Stimulated activated naive CD8-positive, alpha-beta T cell treated with anti-CD3 and anti-CD28 coated beads, Interleukin-15, Interleukin-2, amounts not matched to agents 100 ng/mL and 50 ng/mL, for 24 hours (primary cell): ENCODE measurements around the gene TEX12.
A peak's percentile ranks its signal among the peaks of the same experiment; 100 is the strongest.
"Not testable (repeated sequence)": the region's sequence is repeated elsewhere in the genome, so short reads cannot be mapped to it uniquely, and the experiment has no call there.

ENCODE experiments used
- H3K27ac Mint-ChIP-seq: one replicate; pipeline ENCODE4 v1.8.0; 2021; ENCODE audit warnings: mild to moderate bottlenecking, mixed read lengths
- H3K27me3 Mint-ChIP-seq: one replicate; pipeline ENCODE4 v1.8.0; 2021; ENCODE audit warnings: mixed read lengths
- H3K36me3 Mint-ChIP-seq: one replicate; pipeline ENCODE4 v1.8.0; 2021; ENCODE audit warnings: low read depth, mixed read lengths
- H3K4me1 Mint-ChIP-seq: one replicate; pipeline ENCODE4 v1.8.0; 2021; ENCODE audit warnings: low read depth, mixed read lengths
- H3K4me3 Mint-ChIP-seq: one replicate; pipeline ENCODE4 v1.8.0; 2021; ENCODE audit warnings: mild to moderate bottlenecking, mixed read lengths
- H3K9me3 Mint-ChIP-seq: one replicate; pipeline ENCODE4 v1.8.0; 2021; ENCODE audit warnings: mixed read lengths

The TEX12 gene

GRCh38 chr11:112178428-112178827 lies 11.3 kb downstream of the TEX12 start:
- no peaks in the 10 kb centered on the region for H3K9me3 Mint-ChIP-seq
- no peak overlapping the region for H3K4me3 Mint-ChIP-seq
- H3K27me3 Mint-ChIP-seq = peaks cover 47% of the 10 kb centered on the region
- peaks cover 24% of the 10 kb centered on the region for H3K4me1 Mint-ChIP-seq
- H3K27ac Mint-ChIP-seq = no peak overlapping the region
- no peaks in the 10 kb centered on the region for H3K36me3 Mint-ChIP-seq

- Mint-ChIP-seq H3K27me3 (peaks cover 51% of the 10 kb centered on the region), H3K9me3 (no peaks in the 10 kb centered on the region), H3K4me3 (no peak overlapping the region), H3K36me3 (no peaks in the 10 kb centered on the region), H3K27ac (no peak overlapping the region), H3K4me1 (peaks cover 24% of the 10 kb centered on the region)
Measured at GRCh38 chr11:112178936-112179335, 11.8 kb downstream of the TEX12 start.

GRCh38 chr11:112179601-112180000 lies 12.4 kb downstream of the TEX12 start:
- Mint-ChIP-seq H3K27me3 (peaks cover 49% of the 10 kb centered on the region), H3K4me1 (peaks cover 23% of the 10 kb centered on the region), H3K4me3 (no peak overlapping the region), H3K27ac (no peak overlapping the region), H3K36me3 (no peaks in the 10 kb centered on the region), H3K9me3 (no peaks in the 10 kb centered on the region)

GRCh38 chr11:112182867-112183266 lies 15.7 kb downstream of the TEX12 start:
- Mint-ChIP-seq H3K36me3 (no peaks in the 10 kb centered on the region), H3K4me1 (peaks cover 12% of the 10 kb centered on the region), H3K4me3 (no peak overlapping the region), H3K27me3 (peaks cover 30% of the 10 kb centered on the region), H3K9me3 (no peaks in the 10 kb centered on the region), H3K27ac (no peak overlapping the region)

GRCh38 chr11:112185883-112186282 lies 18.7 kb downstream of the TEX12 start:
- peaks cover 22% of the 10 kb centered on the region for H3K27me3 Mint-ChIP-seq
- H3K27ac Mint-ChIP-seq = no peak overlapping the region
- H3K36me3 Mint-ChIP-seq = no peaks in the 10 kb centered on the region
- H3K4me1 Mint-ChIP-seq = no peaks in the 10 kb centered on the region
- no peaks in the 10 kb centered on the region for H3K9me3 Mint-ChIP-seq
- H3K4me3 Mint-ChIP-seq = no peak overlapping the region

GRCh38 chr11:112186304-112186703 lies 19.1 kb downstream of the TEX12 start:
- H3K4me1 Mint-ChIP-seq = no peaks in the 10 kb centered on the region
- H3K4me3 Mint-ChIP-seq = no peak overlapping the region
- no peak overlapping the region for H3K27ac Mint-ChIP-seq
- H3K9me3 Mint-ChIP-seq = no peaks in the 10 kb centered on the region
- H3K36me3 Mint-ChIP-seq = no peaks in the 10 kb centered on the region
- peaks cover 22% of the 10 kb centered on the region for H3K27me3 Mint-ChIP-seq

- not testable (repeated sequence) for H3K36me3 Mint-ChIP-seq, H3K27ac Mint-ChIP-seq, H3K9me3 Mint-ChIP-seq, H3K4me3 Mint-ChIP-seq, H3K27me3 Mint-ChIP-seq, H3K4me1 Mint-ChIP-seq
Measured at GRCh38 chr11:112195113-112195512, 27.9 kb downstream of the TEX12 start.

- Mint-ChIP-seq H3K9me3 (no peaks in the 10 kb centered on the region), H3K27ac (no peak overlapping the region), H3K4me3 (no peak overlapping the region), H3K4me1 (no peaks in the 10 kb centered on the region), H3K36me3 (no peaks in the 10 kb centered on the region), H3K27me3 (peaks cover 4% of the 10 kb centered on the region)
Measured at GRCh38 chr11:112195951-112196351, 28.8 kb downstream of the TEX12 start.

- H3K4me1 Mint-ChIP-seq = no peaks in the 10 kb centered on the region
- H3K9me3 Mint-ChIP-seq = no peaks in the 10 kb centered on the region
- H3K4me3 Mint-ChIP-seq = no peak overlapping the region
- H3K36me3 Mint-ChIP-seq = no peaks in the 10 kb centered on the region
- no peak overlapping the region for H3K27ac Mint-ChIP-seq
- peaks cover 4% of the 10 kb centered on the region for H3K27me3 Mint-ChIP-seq
Measured at GRCh38 chr11:112196519-112197087, 29.4 kb downstream of the TEX12 start.

- not testable (repeated sequence) for H3K9me3 Mint-ChIP-seq, H3K4me3 Mint-ChIP-seq, H3K4me1 Mint-ChIP-seq, H3K27ac Mint-ChIP-seq, H3K27me3 Mint-ChIP-seq, H3K36me3 Mint-ChIP-seq
Measured at GRCh38 chr11:112199101-112199500, 31.9 kb downstream of the TEX12 start.

GRCh38 chr11:112200252-112200651 lies 33.1 kb downstream of the TEX12 start:
- H3K27ac Mint-ChIP-seq = no peak overlapping the region
- no peaks in the 10 kb centered on the region for H3K9me3 Mint-ChIP-seq

GRCh38 chr11:112206071-112206470 lies 38.9 kb downstream of the TEX12 start:
- H3K4me3 Mint-ChIP-seq = no peak overlapping the region

More at GRCh38 chr11:112200252-112200651, 33.1 kb downstream of the TEX12 start:
- Mint-ChIP-seq H3K4me3 (no peak overlapping the region), H3K4me1 (no peaks in the 10 kb centered on the region), H3K27me3 (peaks cover 7% of the 10 kb centered on the region), H3K36me3 (no peaks in the 10 kb centered on the region)

GRCh38 chr11:112210890-112211289 lies 43.7 kb downstream of the TEX12 start:
- H3K4me1 Mint-ChIP-seq = peaks cover 21% of the 10 kb centered on the region
- no peaks in the 10 kb centered on the region for H3K36me3 Mint-ChIP-seq
- no peak overlapping the region for H3K27ac Mint-ChIP-seq
- H3K4me3 Mint-ChIP-seq = no peak overlapping the region
- H3K9me3 Mint-ChIP-seq = no peaks in the 10 kb centered on the region
- H3K27me3 Mint-ChIP-seq = peaks cover 7% of the 10 kb centered on the region

More at GRCh38 chr11:112206071-112206470, 38.9 kb downstream of the TEX12 start:
- H3K36me3 Mint-ChIP-seq = no peaks in the 10 kb centered on the region
- H3K9me3 Mint-ChIP-seq = no peaks in the 10 kb centered on the region
- H3K27ac Mint-ChIP-seq = no peak overlapping the region
- peaks cover 7% of the 10 kb centered on the region for H3K27me3 Mint-ChIP-seq
- H3K4me1 Mint-ChIP-seq = peaks cover 3% of the 10 kb centered on the region

GRCh38 chr11:112211536-112211935 lies 44.4 kb downstream of the TEX12 start:
- H3K36me3 Mint-ChIP-seq = no peaks in the 10 kb centered on the region
- peaks cover 7% of the 10 kb centered on the region for H3K27me3 Mint-ChIP-seq
- peaks cover 21% of the 10 kb centered on the region for H3K4me1 Mint-ChIP-seq
- peak overlapping the region; percentile 52 for H3K4me3 Mint-ChIP-seq
- H3K9me3 Mint-ChIP-seq = no peaks in the 10 kb centered on the region
- no peak overlapping the region for H3K27ac Mint-ChIP-seq

- H3K27me3 Mint-ChIP-seq = peaks cover 7% of the 10 kb centered on the region
Measured at GRCh38 chr11:112212290-112212689, 45.1 kb downstream of the TEX12 start.

GRCh38 chr11:112212710-112213109 lies 45.5 kb downstream of the TEX12 start:
- Mint-ChIP-seq H3K27me3 (peaks cover 7% of the 10 kb centered on the region), H3K9me3 (no peaks in the 10 kb centered on the region), H3K27ac (no peak overlapping the region), H3K4me3 (no peak overlapping the region), H3K4me1 (peaks cover 21% of the 10 kb centered on the region), H3K36me3 (no peaks in the 10 kb centered on the region)

More at GRCh38 chr11:112212290-112212689, 45.1 kb downstream of the TEX12 start:
- Mint-ChIP-seq H3K9me3 (no peaks in the 10 kb centered on the region), H3K27ac (no peak overlapping the region), H3K4me3 (no peak overlapping the region), H3K4me1 (peaks cover 21% of the 10 kb centered on the region), H3K36me3 (no peaks in the 10 kb centered on the region)
